Endothelial cell of umbilical vein (primary cell): ENCODE data around the gene SLCO2A1. TPM values are rescaled to one million over a fixed set of nuclear protein-coding genes. Genes with fewer than 3 reads are reported as not detected.
A peak's percentile ranks its signal among the peaks of the same experiment; 100 is the strongest.

ENCODE experiments used
- Bru-seq: library from RNA; stranded (reverse); fragments of 400-500 nt; gene quantifications from one replicate; lab custom pipeline; 2021; lab: Mats Ljungman, UMichigan
- BruChase-seq, 2 experiments: library from RNA; stranded (reverse); fragments of 400-500 nt; gene quantifications; one replicate each; lab custom pipeline; 2021; lab: Mats Ljungman, UMichigan
- BruUV-seq: library from RNA; stranded (reverse); fragments of 400-500 nt; replicated peaks from 2 replicates; lab custom pipeline; 2021; lab: Mats Ljungman, UMichigan
- CTCF ChIA-PET: fragments of 300-600, 350-600 bp; sonication (Branson Sonifier 250); formaldehyde crosslinking; loops from one replicate; lab custom pipeline; 2021; ENCODE audit warnings: antibody characterized with exemption, inconsistent platforms; lab: Charles Lee
- POLR2A ChIA-PET: fragments of 300-600, 350-600 bp; sonication (Branson Sonifier 250); formaldehyde crosslinking; loops from one replicate; lab custom pipeline; 2021; ENCODE audit warnings: antibody characterized with exemption, inconsistent platforms; lab: Charles Lee
- DNase-seq: peaks from one replicate; pipeline ENCODE4 v3.0.0-alpha.2; 2011; ENCODE audit warnings: low read depth, low spot score
- FAIRE-seq: peaks from 2 replicates; lab custom pipeline; 2011; peaks lifted over from hg19 to GRCh38; lab: Jason Lieb, UNC
- H2AFZ ChIP-seq: 2 replicates; pipeline ENCODE4 v1.6.0; 2012; ENCODE audit warnings: low read depth, low read length, control low read depth, inconsistent platforms
- H3K27ac ChIP-seq: 2 replicates; pipeline ENCODE4 v1.5.1; 2011; ENCODE audit warnings: low read depth, mild to moderate bottlenecking, control low read depth, low read length, moderate library complexity; ENCODE audit not compliant: insufficient read depth
- H3K27me3 ChIP-seq, 2 experiments: 2 replicates each; pipeline versions ENCODE4 v1.6.0 to v1.6.1; 2011; ENCODE audit warnings: low read length in 2 of 2, mixed read lengths in 1 of 2; ENCODE audit not compliant: control insufficient read depth in 2 of 2, insufficient read depth in 2 of 2
- H3K36me3 ChIP-seq, 2 experiments: 2 replicates in 1 of 2; 3 replicates in 1 of 2; pipeline ENCODE4 v1.5.1; 2011; ENCODE audit warnings: low read length in 2 of 2, mild to moderate bottlenecking in 1 of 2, moderate library complexity in 1 of 2; ENCODE audit not compliant: control insufficient read depth in 2 of 2, insufficient read depth in 2 of 2; ENCODE audit errors: extremely low read depth in 1 of 2
- H3K4me1 ChIP-seq: 3 replicates; pipeline ENCODE4 v1.5.1; 2011; ENCODE audit warnings: mild to moderate bottlenecking, low read length; ENCODE audit not compliant: control insufficient read depth, insufficient read depth; ENCODE audit errors: extremely low read depth
- H3K4me2 ChIP-seq: 2 replicates; pipeline ENCODE4 v1.6.1; 2011; ENCODE audit warnings: low read length, control low read depth, mixed read lengths; ENCODE audit not compliant: insufficient read depth
- H3K4me3 ChIP-seq, 3 experiments: fragments of 200-600 bp in 1 of 3; sonication (generic), shearing (Covaris generic) in 1 of 3; replicated peaks in 1 of 3; 2 replicates each; pipeline ENCODE4 v1.5.1; 2011 to 2016; ENCODE audit warnings: control low read depth in 3 of 3, low read length in 3 of 3, mild to moderate bottlenecking in 2 of 3, inconsistent platforms in 1 of 3, low read depth in 1 of 3, moderate library complexity in 1 of 3; ENCODE audit not compliant: insufficient read depth in 1 of 3
- H3K79me2 ChIP-seq: 2 replicates; pipeline ENCODE4 v1.6.0; 2012; ENCODE audit warnings: low read length, inconsistent platforms; ENCODE audit not compliant: control insufficient read depth, insufficient read depth
- H3K9ac ChIP-seq: replicated peaks from 2 replicates; pipeline ENCODE3; 2011; ENCODE audit warnings: low read length, control low read depth; ENCODE audit not compliant: insufficient read depth; ENCODE audit errors: extremely low read depth
- H3K9me1 ChIP-seq: replicated peaks from 3 replicates; pipeline ENCODE4 v1.6.0; 2011; ENCODE audit warnings: mild to moderate bottlenecking, low read length; ENCODE audit not compliant: control insufficient read depth, insufficient read depth; ENCODE audit errors: extremely low read depth
- H3K9me3 ChIP-seq: replicated peaks from 2 replicates; pipeline ENCODE4 v1.5.1; 2012; ENCODE audit warnings: low read length, inconsistent platforms; ENCODE audit not compliant: control insufficient read depth, insufficient read depth
- H4K20me1 ChIP-seq: replicated peaks from 2 replicates; pipeline ENCODE3; 2011; ENCODE audit warnings: mild to moderate bottlenecking, low read length; ENCODE audit not compliant: control insufficient read depth, insufficient read depth; ENCODE audit errors: extremely low read depth
- EZH2 ChIP-seq: IDR thresholded peaks from 2 replicates; pipeline ENCODE4 v1.6.1; 2012; ENCODE audit warnings: borderline replicate concordance, low read depth, mild to moderate bottlenecking, moderate library complexity, low read length, inconsistent platforms; ENCODE audit not compliant: severe bottlenecking
- FOS ChIP-seq: IDR thresholded peaks from 2 replicates; pipeline ENCODE4 v1.6.1; 2011; ENCODE audit warnings: mild to moderate bottlenecking, low read length, moderate library complexity, borderline replicate concordance; ENCODE audit not compliant: insufficient read depth
- GATA2 ChIP-seq: IDR thresholded peaks from 2 replicates; pipeline ENCODE4 v1.7.0; 2011; ENCODE audit warnings: low read depth, mild to moderate bottlenecking, moderate library complexity, mixed read lengths, low read length; ENCODE audit not compliant: insufficient read length, insufficient read depth
- JUN ChIP-seq: IDR thresholded peaks from 2 replicates; pipeline ENCODE4 v1.6.1; 2011; ENCODE audit warnings: borderline replicate concordance, low read depth; ENCODE audit not compliant: insufficient read length, insufficient read depth
- MYC ChIP-seq: IDR thresholded peaks from one replicate; pipeline ENCODE4 v1.6.1; 2011; ENCODE audit warnings: mild to moderate bottlenecking, low read depth, low read length
- POLR2A ChIP-seq: IDR thresholded peaks from 2 replicates; pipeline ENCODE4 v1.6.1; 2012; ENCODE audit warnings: low read depth, mild to moderate bottlenecking, control low read depth, low read length
- dilution Hi-C: fragments of 300-500 bp; cut with MboI; formaldehyde crosslinking; loops from one replicate; pipeline ENCODE4 v1.15.0; 2019; ENCODE audit warnings: low sequenced_read_pairs; ENCODE audit not compliant: extremely low pct_ligation_motif_present
- intact Hi-C: fragments of 100-400 bp; cut with micrococcal nuclease; formaldehyde crosslinking; loops from one replicate; pipeline ENCODE4 v1.10.0; 2022
- long read RNA-seq: library from polyadenylated mRNA; stranded (forward); transcript quantifications from one replicate; pipeline ENCODE4 v2.0.0, GENCODE V29; 2021
- polyA minus RNA-seq, 3 experiments: library from RNA; depleted of rRNA, polyadenylated mRNA; stranded (reverse); fragments of >200 nt; gene quantifications; 1 replicate in 1 of 3; 2 replicates in 2 of 3; pipeline ENCODE4 v1.2.3, GENCODE V29; 2011
- polyA plus RNA-seq, 4 experiments: library from polyadenylated mRNA; depleted of rRNA in 3 of 4; stranded (reverse) in 3 of 4; unstranded in 1 of 4; fragments of >200 nt; gene quantifications; 2 replicates each; pipeline versions ENCODE4 v1.2.1 to v1.2.3, GENCODE V29; 2011 to 2012; ENCODE audit warnings: missing spikeins in 1 of 4
- total RNA-seq: library from RNA; stranded (reverse); gene quantifications from 2 replicates; pipeline ENCODE4 v1.2.3, GENCODE V29; 2021
- TF ChIP-seq, protein P1 (sequence below), 2 donors: IDR thresholded peaks; 1 replicate in 1 of 2; 2 replicates in 1 of 2; pipeline ENCODE4 v1.5.1; 2011; ENCODE audit warnings: low read length in 2 of 2, mild to moderate bottlenecking in 2 of 2, moderate library complexity in 2 of 2, control low read depth in 1 of 2, inconsistent platforms in 1 of 2, low read depth in 1 of 2; ENCODE audit not compliant: insufficient read depth in 1 of 2; ENCODE audit errors: extremely low read depth in 1 of 2

The SLCO2A1 gene
- 1.4 and 2.7 TPM in 2 replicates for total RNA-seq
- polyA plus RNA-seq = 11.9 and 13.2 TPM in 2 replicates
- 8.3 TPM in 2 replicates for polyA plus RNA-seq (2011; cell fraction: cytosol; rRNA removed)
- 19.0 and 23.3 TPM in 2 replicates for polyA plus RNA-seq (2011; cell fraction: nucleus; rRNA removed)
- polyA plus RNA-seq (2012) = 5.6 and 6.8 TPM in 2 replicates
- polyA minus RNA-seq = 11.5 and 15.3 TPM in 2 replicates
- not detected for polyA minus RNA-seq (2011; cell fraction: cytosol; rRNA and poly(A)+ RNA removed)
- 12.6 and 16.3 TPM in 2 replicates for polyA minus RNA-seq (2011; cell fraction: nucleus; rRNA and poly(A)+ RNA removed)
- percentile 24 among the genes with signal in this experiment for Bru-seq, nascent RNA
- BruChase-seq, experiment 1, labeled RNA remaining after a 6-hour chase = percentile 34 among the genes with signal in this experiment
- BruChase-seq, experiment 2, labeled RNA remaining after a 2-hour chase = percentile 33 among the genes with signal in this experiment
- long read RNA-seq, full-length matches to known transcripts = 4 of 9 reads
- long read RNA-seq, partial matches to known transcripts = 4 of 9 reads
- long read RNA-seq, other reads (novel, unspliced or antisense) = 1 of 9 reads

DNA sequence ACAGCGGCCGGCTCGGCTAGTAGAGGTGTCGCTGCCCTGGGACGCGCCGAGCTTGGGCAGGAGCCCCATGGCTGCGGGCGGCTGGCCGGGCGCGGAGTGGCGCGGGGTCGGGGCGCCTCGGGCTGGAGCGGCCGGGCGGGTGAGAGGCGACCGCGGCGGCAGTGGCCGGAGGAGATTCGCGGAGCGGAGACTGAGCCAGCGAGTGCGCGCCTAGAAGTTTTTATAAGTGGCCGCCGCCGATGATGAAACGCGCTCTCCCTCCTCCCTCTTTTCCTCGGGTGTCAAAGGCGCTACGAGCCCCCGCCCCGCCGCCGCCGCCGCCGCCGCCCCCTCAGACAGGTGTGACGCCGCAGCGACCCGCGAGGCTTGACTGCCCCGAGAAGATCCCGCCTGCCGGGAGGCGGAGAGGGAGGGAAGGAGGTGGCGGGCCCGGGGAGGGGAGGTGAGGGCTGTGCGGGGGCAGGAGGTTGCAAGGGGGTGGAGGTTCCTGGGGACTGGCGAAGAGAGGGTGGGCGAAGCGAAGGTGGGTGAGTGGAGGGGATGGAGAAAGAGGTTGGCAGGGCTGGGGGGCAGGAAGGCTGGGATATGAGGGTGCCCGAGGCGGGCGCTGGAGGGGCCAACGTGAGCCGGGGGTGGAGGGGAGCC is at the start of gene SLCO2A1:
SLCO2A1 (minus strand) TSS at position 192 of the 645 bp plus-strand sequence; CDS start at position 69, 123 bp downstream.
- Histone ChIP-seq H3K27me3 (peaks cover 0 to 5% of the 10 kb centered on the region in 2 experiments), H2AFZ (peak within 1 kb of the TSS; percentile 88), H3K9me1 (no peaks in the 10 kb centered on the region), H3K36me3 (no peaks in the 10 kb centered on the region), H3K4me3 (peak within 1 kb of the TSS; percentile 8 to 66 (median 49)), H3K4me1 (peaks cover 18% of the 10 kb centered on the region), H3K9me3 (no peaks in the 10 kb centered on the region), H3K9ac (peak within 1 kb of the TSS; percentile 11), H3K27ac (no peak within 1 kb of the TSS), H4K20me1 (no peaks in the 10 kb centered on the region), H3K79me2 (no peaks in the 10 kb centered on the region), H3K4me2 (peak within 1 kb of the TSS; percentile 58)
- ChIA-PET CTCF (no interaction called here), POLR2A (no interaction called here)
- dilution Hi-C loops (no loop called here), intact Hi-C loops (loop anchor here (2.0 kb wide), 2 partner anchors 21 to 85 kb away; no protein-coding TSS in a partner anchor)
- BruUV-seq = no TSS peak
- TF ChIP-seq POLR2A (no peak), JUN (no peak), GATA2 (no peak), EZH2 (no peak), MYC (no peak), FOS (no peak)
- TF ChIP-seq, protein P1, sequence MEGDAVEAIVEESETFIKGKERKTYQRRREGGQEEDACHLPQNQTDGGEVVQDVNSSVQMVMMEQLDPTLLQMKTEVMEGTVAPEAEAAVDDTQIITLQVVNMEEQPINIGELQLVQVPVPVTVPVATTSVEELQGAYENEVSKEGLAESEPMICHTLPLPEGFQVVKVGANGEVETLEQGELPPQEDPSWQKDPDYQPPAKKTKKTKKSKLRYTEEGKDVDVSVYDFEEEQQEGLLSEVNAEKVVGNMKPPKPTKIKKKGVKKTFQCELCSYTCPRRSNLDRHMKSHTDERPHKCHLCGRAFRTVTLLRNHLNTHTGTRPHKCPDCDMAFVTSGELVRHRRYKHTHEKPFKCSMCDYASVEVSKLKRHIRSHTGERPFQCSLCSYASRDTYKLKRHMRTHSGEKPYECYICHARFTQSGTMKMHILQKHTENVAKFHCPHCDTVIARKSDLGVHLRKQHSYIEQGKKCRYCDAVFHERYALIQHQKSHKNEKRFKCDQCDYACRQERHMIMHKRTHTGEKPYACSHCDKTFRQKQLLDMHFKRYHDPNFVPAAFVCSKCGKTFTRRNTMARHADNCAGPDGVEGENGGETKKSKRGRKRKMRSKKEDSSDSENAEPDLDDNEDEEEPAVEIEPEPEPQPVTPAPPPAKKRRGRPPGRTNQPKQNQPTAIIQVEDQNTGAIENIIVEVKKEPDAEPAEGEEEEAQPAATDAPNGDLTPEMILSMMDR (IDR thresholded peaks at IDR 0.05; ENCODE audit: extremely low read depth in 1 of 2, insufficient read depth in 1 of 2, low read depth in 1 of 2, low read length in 2 of 2) = no peak
- no peak for FAIRE-seq
- DNase-seq = peak; percentile 23
